HepG2 (cell line): ENCODE measurements around the gene CFAP97D1. TPM values are rescaled to one million over a fixed set of nuclear protein-coding genes. Genes with fewer than 3 reads are reported as not detected.
A peak's percentile ranks its signal among the peaks of the same experiment; 100 is the strongest.

Experiments
- BCL6 ChIP-seq: IDR thresholded peaks from 2 replicates; pipeline ENCODE4 v1.6.1; 2016; ENCODE audit warnings: missing genetic modification reagents, missing compliant biosample characterization
- CREM ChIP-seq, 2 experiments: sonication (generic) in 1 of 2; formaldehyde crosslinking in 1 of 2; IDR thresholded peaks; 2 replicates each; pipeline versions ENCODE4 v1.4.0 to v1.6.1; 2016 to 2020; ENCODE audit warnings: antibody characterized with exemption in 1 of 2, mild to moderate bottlenecking in 1 of 2, missing genetic modification reagents in 1 of 2
- EHMT2 ChIP-seq: fragments of 200-600 bp; sonication (generic); IDR thresholded peaks from 2 replicates; pipeline ENCODE4 v1.7.0; 2017; ENCODE audit warnings: antibody characterized with exemption, low read depth, low read length, borderline replicate concordance
- JDP2 ChIP-seq: sonication (generic); formaldehyde crosslinking; IDR thresholded peaks from 2 replicates; pipeline ENCODE4 v1.8.1; 2022; ENCODE audit warnings: missing genetic modification reagents, borderline replicate concordance
- MBD4 ChIP-seq: IDR thresholded peaks from 2 replicates; pipeline ENCODE4 v1.6.1; 2012; ENCODE audit warnings: low read length, inconsistent platforms, borderline replicate concordance
- PHF8 ChIP-seq: sonication (generic); formaldehyde crosslinking; IDR thresholded peaks from 2 replicates; pipeline ENCODE4 v1.5.0; 2020; ENCODE audit warnings: missing genetic modification reagents
- SNAI1 ChIP-seq: sonication (generic); formaldehyde crosslinking; IDR thresholded peaks from 2 replicates; pipeline ENCODE4 v1.5.0; 2020; ENCODE audit warnings: mild to moderate bottlenecking, missing genetic modification reagents, borderline replicate concordance
- SP4 ChIP-seq: sonication (generic); formaldehyde crosslinking; IDR thresholded peaks from 2 replicates; pipeline ENCODE4 v1.8.1; 2023; ENCODE audit warnings: mild to moderate bottlenecking, missing genetic modification reagents
- THYN1 ChIP-seq: sonication (generic); formaldehyde crosslinking; IDR thresholded peaks from 2 replicates; pipeline ENCODE4 v1.8.1; 2023; ENCODE audit warnings: low read depth, mild to moderate bottlenecking, moderate library complexity, missing genetic modification reagents, borderline replicate concordance
- ZFP90 ChIP-seq: sonication (generic); formaldehyde crosslinking; IDR thresholded peaks from 2 replicates; pipeline ENCODE4 v1.8.0; 2022; ENCODE audit warnings: missing genetic modification reagents, mild to moderate bottlenecking, inconsistent platforms, borderline replicate concordance
- ZNF143 ChIP-seq: sonication (generic); formaldehyde crosslinking; IDR thresholded peaks from 2 replicates; pipeline ENCODE4 v1.4.0; 2020; ENCODE audit warnings: missing genetic modification reagents
- ZNF225 ChIP-seq: sonication (generic); formaldehyde crosslinking; IDR thresholded peaks from 2 replicates; pipeline ENCODE4 v1.4.0; 2020; ENCODE audit warnings: mild to moderate bottlenecking, missing genetic modification reagents
- ZNF367 ChIP-seq: sonication (generic); formaldehyde crosslinking; IDR thresholded peaks from 2 replicates; pipeline ENCODE4 v1.4.0; 2020; ENCODE audit warnings: missing genetic modification reagents, borderline replicate concordance
- ZNF605 ChIP-seq: sonication (generic); formaldehyde crosslinking; IDR thresholded peaks from 2 replicates; pipeline ENCODE4 v1.8.0; 2022; ENCODE audit warnings: mild to moderate bottlenecking, missing genetic modification reagents
- polyA plus RNA-seq, 8 experiments: library from polyadenylated mRNA; depleted of rRNA in 3 of 8; stranded (reverse) in 7 of 8; unstranded in 1 of 8; fragments of >200 nt; fragmentation: Illumina TruSeq in 4 of 8; extraction: Trizol in 4 of 8; gene quantifications; 2 replicates each; pipeline versions ENCODE4 v1.2.1 to v1.2.3, GENCODE V29; 2011 to 2016; ENCODE audit warnings: low read depth in 4 of 8, missing spikeins in 1 of 8, mixed read lengths in 1 of 8; ENCODE audit not compliant: insufficient read depth in 1 of 8
- total RNA-seq, 5 experiments: library from RNA; depleted of rRNA; stranded (reverse); fragments of >200 nt; fragmentation: Illumina TruSeq; extraction: Trizol; gene quantifications; 2 replicates each; pipeline ENCODE4 v1.2.3, GENCODE V29; 2016; ENCODE audit warnings: low read depth in 1 of 5
- TF ChIP-seq, protein P1 (sequence below): sonication (generic); formaldehyde crosslinking; IDR thresholded peaks from 2 replicates; pipeline ENCODE4 v1.5.0; 2020; ENCODE audit warnings: missing genetic modification reagents
- TF ChIP-seq, protein P2 (sequence below): sonication (generic); formaldehyde crosslinking; IDR thresholded peaks from 2 replicates; pipeline ENCODE4 v1.8.0; 2022; ENCODE audit warnings: missing genetic modification reagents, mild to moderate bottlenecking, inconsistent platforms, borderline replicate concordance
- TF ChIP-seq, protein P3 (sequence below): sonication (generic); formaldehyde crosslinking; IDR thresholded peaks from 2 replicates; pipeline ENCODE4 v1.4.0; 2020; ENCODE audit warnings: mild to moderate bottlenecking, missing genetic modification reagents

Gene CFAP97D1
- total and polyA plus RNA-seq, 2 of the 13 experiments (the other 11 are each of a cell fraction or from before 2014, with no cell fraction given) = 0.02 TPM; not detected in 1

DNA sequence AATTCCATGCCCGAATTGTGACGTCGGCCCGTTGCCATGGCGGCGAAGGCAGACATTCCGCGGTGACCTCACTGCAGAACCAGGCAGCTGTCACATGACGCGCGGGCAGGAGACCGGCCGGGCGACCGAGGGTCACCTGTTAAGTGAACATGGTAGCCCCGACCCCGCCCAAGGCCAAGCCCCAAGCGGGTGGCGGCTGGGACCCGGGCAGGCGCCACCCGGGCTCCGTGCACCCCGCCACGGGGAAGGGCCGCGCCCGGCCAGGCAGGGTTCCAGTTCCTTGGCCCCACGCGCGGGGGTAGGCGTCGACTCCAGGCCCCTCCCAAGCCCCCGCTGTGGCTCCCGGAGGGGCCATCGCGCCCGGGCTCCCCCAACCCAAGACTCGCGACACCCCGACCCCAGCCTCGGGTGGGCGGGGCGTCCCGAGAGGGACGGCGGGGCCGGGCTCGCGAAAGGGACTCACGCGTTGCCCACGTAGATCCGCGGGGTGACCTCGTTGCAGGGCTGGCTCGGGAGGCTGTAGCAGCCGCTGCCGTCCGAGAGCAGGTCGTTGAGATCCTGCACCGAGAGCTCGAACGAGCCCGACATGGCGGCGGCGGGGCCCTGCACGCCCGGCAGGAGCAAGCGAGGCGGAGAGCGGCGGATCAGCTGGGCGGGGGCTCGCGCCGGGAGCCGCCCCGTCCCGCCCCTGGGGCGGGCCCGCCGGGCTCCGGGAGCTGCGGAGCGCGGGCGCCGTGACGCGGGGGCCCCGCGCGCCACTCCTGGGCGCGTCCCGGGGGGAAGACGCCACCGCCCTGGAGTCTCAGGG, 1.7 kb upstream of the CFAP97D1 start, which contains the start of gene DUSP3 (continued):
- TF ChIP-seq, protein P1, sequence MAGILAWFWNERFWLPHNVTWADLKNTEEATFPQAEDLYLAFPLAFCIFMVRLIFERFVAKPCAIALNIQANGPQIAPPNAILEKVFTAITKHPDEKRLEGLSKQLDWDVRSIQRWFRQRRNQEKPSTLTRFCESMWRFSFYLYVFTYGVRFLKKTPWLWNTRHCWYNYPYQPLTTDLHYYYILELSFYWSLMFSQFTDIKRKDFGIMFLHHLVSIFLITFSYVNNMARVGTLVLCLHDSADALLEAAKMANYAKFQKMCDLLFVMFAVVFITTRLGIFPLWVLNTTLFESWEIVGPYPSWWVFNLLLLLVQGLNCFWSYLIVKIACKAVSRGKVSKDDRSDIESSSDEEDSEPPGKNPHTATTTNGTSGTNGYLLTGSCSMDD (CRISPR knock-in tag) = no peak
- TF ChIP-seq SNAI1 = peak; percentile 5; the same call in 1 of the 2 replicates
- TF ChIP-seq SP4 (CRISPR knock-in tag) = peak; percentile 88
- no peak; the same call in 1 of the 2 replicates for TF ChIP-seq ZFP90 (CRISPR knock-in tag)
- peak; percentile 82 for TF ChIP-seq BCL6 (CRISPR knock-in tag)
- no peak for TF ChIP-seq ZNF143
- TF ChIP-seq CREM (IDR thresholded peaks at IDR 0.05) = peak; percentile 88
- no peak for TF ChIP-seq CREM (CRISPR knock-in tag; IDR thresholded peaks at IDR 0.05)
- no peak; the same call in 1 of the 2 replicates for TF ChIP-seq JDP2 (CRISPR knock-in tag)
- TF ChIP-seq, protein P2, sequence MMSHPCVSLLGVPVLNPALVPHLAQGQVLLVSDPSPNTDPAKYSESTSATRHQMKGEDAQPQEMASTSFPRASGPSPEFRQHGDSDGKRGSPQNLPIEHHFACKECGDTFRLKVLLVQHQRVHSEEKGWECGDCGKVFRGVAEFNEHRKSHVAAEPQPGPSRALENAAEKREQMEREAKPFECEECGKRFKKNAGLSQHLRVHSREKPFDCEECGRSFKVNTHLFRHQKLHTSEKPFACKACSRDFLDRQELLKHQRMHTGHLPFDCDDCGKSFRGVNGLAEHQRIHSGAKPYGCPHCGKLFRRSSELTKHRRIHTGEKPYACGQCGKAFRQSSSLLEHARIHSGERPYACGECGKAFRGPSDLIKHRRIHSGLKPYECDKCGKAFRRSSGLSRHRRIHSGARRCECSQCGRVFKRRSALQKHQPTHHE (CRISPR knock-in tag) = 0 out of 2 replicates have a peak, but pooled peaks have one; percentile 73
- 0 out of 2 replicates have a peak, but pooled peaks have one; percentile 19 for TF ChIP-seq ZNF605
- no peak for TF ChIP-seq EHMT2
- peak; percentile 76 for TF ChIP-seq ZNF225 (CRISPR knock-in tag)
- TF ChIP-seq MBD4 = no peak
- TF ChIP-seq PHF8 (CRISPR knock-in tag) = peak; percentile 90
- no peak for TF ChIP-seq THYN1
- TF ChIP-seq ZNF367 = peak; percentile 68; the same call in 1 of the 2 replicates
- TF ChIP-seq, protein P3, sequence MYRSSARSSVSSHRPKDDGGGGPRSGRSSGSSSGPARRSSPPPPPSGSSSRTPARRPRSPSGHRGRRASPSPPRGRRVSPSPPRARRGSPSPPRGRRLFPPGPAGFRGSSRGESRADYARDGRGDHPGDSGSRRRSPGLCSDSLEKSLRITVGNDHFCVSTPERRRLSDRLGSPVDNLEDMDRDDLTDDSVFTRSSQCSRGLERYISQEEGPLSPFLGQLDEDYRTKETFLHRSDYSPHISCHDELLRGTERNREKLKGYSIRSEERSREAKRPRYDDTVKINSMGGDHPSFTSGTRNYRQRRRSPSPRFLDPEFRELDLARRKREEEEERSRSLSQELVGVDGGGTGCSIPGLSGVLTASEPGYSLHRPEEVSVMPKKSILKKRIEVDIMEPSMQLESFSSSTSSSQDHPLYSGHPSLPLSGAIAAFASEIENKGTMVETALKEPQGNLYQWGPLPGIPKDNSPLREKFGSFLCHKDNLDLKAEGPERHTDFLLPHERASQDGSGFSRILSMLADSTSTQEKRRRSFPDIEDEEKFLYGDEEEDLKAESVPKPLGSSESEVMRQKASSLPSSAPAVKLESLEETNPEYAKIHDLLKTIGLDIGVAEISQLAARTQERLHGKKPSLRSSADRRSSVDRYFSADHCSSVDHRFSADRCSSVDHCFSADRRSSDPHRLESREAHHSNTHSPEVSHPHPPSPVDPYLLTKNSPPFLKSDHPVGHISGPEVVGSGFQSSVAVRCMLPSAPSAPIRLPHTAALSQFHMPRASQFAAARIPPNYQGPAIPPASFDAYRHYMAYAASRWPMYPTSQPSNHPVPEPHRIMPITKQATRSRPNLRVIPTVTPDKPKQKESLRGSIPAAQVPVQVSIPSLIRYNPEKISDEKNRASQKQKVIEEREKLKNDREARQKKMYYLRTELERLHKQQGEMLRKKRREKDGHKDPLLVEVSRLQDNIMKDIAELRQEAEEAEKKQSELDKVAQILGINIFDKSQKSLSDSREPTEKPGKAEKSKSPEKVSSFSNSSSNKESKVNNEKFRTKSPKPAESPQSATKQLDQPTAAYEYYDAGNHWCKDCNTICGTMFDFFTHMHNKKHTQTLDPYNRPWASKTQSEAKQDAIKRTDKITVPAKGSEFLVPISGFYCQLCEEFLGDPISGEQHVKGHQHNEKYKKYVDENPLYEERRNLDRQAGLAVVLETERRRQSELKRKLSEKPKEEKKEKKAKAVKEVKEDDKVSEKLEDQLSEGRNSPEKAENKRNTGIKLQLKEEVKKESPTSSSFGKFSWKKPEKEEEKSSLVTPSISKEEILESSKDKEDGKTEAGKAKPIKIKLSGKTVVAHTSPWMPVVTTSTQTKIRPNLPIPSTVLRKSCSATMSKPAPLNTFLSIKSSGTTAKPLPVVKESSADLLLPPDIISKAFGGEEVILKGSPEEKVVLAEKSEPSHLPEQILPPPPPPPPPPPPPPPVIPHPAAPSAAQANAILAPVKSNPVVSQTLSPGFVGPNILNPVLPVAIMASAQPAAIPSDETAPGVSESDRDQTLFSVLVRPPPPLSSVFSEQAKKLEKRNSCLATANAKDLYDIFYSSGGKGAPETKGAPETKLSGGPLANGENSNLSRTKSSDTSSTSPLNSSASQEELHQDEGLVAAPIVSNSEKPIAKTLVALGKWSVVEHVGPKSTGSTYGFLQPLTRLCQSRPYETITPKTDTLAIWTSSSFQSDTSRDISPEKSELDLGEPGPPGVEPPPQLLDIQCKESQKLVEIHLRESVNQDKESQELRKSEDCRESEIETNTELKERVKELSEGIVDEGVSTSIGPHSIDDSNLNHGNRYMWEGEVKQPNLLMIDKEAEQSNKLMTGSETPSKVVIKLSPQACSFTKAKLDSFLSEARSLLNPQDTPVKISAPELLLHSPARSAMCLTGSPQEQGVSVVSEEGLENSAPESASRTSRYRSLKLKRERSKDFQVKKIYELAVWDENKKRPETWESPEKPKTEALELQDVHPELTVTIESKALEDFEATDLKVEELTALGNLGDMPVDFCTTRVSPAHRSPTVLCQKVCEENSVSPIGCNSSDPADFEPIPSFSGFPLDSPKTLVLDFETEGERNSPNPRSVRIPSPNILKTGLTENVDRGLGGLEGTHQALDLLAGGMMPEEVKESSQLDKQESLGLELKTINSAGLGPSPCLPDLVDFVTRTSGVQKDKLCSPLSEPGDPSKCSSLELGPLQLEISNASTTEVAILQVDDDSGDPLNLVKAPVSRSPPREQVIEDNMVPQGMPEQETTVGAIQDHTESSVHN = no peak; the same call in 1 of the 2 replicates
